DND-41 (cell line): ENCODE measurements around the gene PIGU.

ENCODE experiments used
- ATAC-seq: fragments of 200-7000 bp; cut with Tn5 transposase; 3 replicates; pipeline ENCODE4 v1.9.1; 2021; ENCODE audit warnings: low read depth; ENCODE audit not compliant: insufficient read depth
- DNase-seq: peaks from one replicate; pipeline ENCODE4 v3.0.0-alpha.2; 2020
- H2AFZ ChIP-seq: 2 replicates; pipeline ENCODE4 v1.6.0; 2012; ENCODE audit warnings: low read depth, low read length
- H3K27ac ChIP-seq: 2 replicates; pipeline ENCODE4 v1.5.1; 2012; ENCODE audit warnings: low read length, inconsistent platforms
- H3K27me3 ChIP-seq: fragments of 200-600 bp; sonication (generic); 2 replicates; pipeline ENCODE4 v1.6.0; 2012; ENCODE audit warnings: low read length, mild to moderate bottlenecking, inconsistent platforms; ENCODE audit not compliant: insufficient read depth, poor library complexity
- H3K36me3 ChIP-seq: 2 replicates; pipeline ENCODE4 v1.5.1; 2012; ENCODE audit warnings: low read length, inconsistent platforms; ENCODE audit not compliant: insufficient read depth
- H3K4me1 ChIP-seq: 2 replicates; pipeline ENCODE4 v1.5.1; 2012; ENCODE audit warnings: mild to moderate bottlenecking, low read length; ENCODE audit not compliant: insufficient read depth
- H3K4me2 ChIP-seq: 2 replicates; pipeline ENCODE4 v1.6.0; 2012; ENCODE audit warnings: mild to moderate bottlenecking, moderate library complexity, low read length, inconsistent platforms; ENCODE audit not compliant: insufficient read depth
- H3K4me3 ChIP-seq, 2 experiments: fragments of 200-600 bp in 1 of 2; shearing (Covaris generic) in 1 of 2; 2 replicates each; pipeline ENCODE4 v1.5.1; 2012 to 2016; ENCODE audit warnings: inconsistent platforms in 2 of 2, low read length in 2 of 2, mild to moderate bottlenecking in 2 of 2, low read depth in 1 of 2, moderate library complexity in 1 of 2
- H3K79me2 ChIP-seq: 2 replicates; pipeline ENCODE4 v1.6.0; 2012; ENCODE audit warnings: low read length, inconsistent platforms; ENCODE audit not compliant: insufficient read depth
- H3K9ac ChIP-seq: 2 replicates; pipeline ENCODE4 v1.6.0; 2012; ENCODE audit warnings: low read depth, mild to moderate bottlenecking, inconsistent platforms, low read length, moderate library complexity
- H3K9me3 ChIP-seq: 2 replicates; pipeline ENCODE4 v1.5.1; 2012; ENCODE audit warnings: low read length, moderate library complexity, mild to moderate bottlenecking, inconsistent platforms; ENCODE audit not compliant: insufficient read depth, severe bottlenecking
- H4K20me1 ChIP-seq: 2 replicates; pipeline ENCODE4 v1.6.0; 2012; ENCODE audit warnings: low read length; ENCODE audit not compliant: insufficient read depth
- CTCF ChIP-seq: IDR thresholded peaks from 2 replicates; pipeline ENCODE4 v1.5.1; 2012; ENCODE audit warnings: borderline replicate concordance, low read length, moderate library complexity, mild to moderate bottlenecking; ENCODE audit not compliant: poor library complexity, severe bottlenecking; ENCODE audit errors: extremely low read depth
- EZH2 ChIP-seq: IDR thresholded peaks from 3 replicates; pipeline ENCODE4 v1.6.1; 2012; ENCODE audit warnings: borderline replicate concordance, low read depth, mild to moderate bottlenecking, moderate library complexity, low read length, inconsistent platforms; ENCODE audit not compliant: severe bottlenecking

PIGU gene

GRCh38 chr20:34567892-34568865 lies 108.7 kb downstream of the PIGU start:
- Histone ChIP-seq H3K4me3 (no peak overlapping the region), H4K20me1 (peaks cover 4% of the 10 kb centered on the region; the same call in 1 of the 2 replicates), H3K79me2 (no peaks in the 10 kb centered on the region), H3K9ac (no peak overlapping the region), H3K36me3 (peaks cover 56% of the 10 kb centered on the region), H3K4me2 (no peak overlapping the region), H3K27me3 (no peaks in the 10 kb centered on the region), H3K9me3 (no peaks in the 10 kb centered on the region), H2AFZ (no peak overlapping the region), H3K27ac (no peak overlapping the region), H3K4me1 (no peaks in the 10 kb centered on the region)
- TF ChIP-seq CTCF (no peak), EZH2 (no peak)
- ATAC-seq = no peak
- no peak for DNase-seq

GRCh38 chr20:34566978-34567891 lies 109.7 kb downstream of the PIGU start:
- Histone ChIP-seq H4K20me1 (peaks cover 4% of the 10 kb centered on the region; the same call in 1 of the 2 replicates), H3K27ac (no peak overlapping the region), H3K9me3 (no peaks in the 10 kb centered on the region), H3K36me3 (peaks cover 60% of the 10 kb centered on the region), H3K4me3 (no peak overlapping the region), H2AFZ (no peak overlapping the region), H3K27me3 (no peaks in the 10 kb centered on the region), H3K79me2 (no peaks in the 10 kb centered on the region), H3K4me2 (no peak overlapping the region), H3K4me1 (no peaks in the 10 kb centered on the region), H3K9ac (no peak overlapping the region)
- no peak for DNase-seq
- no peak for TF ChIP-seq EZH2
- no peak for TF ChIP-seq CTCF
- ATAC-seq = no peak

- Histone ChIP-seq H3K79me2 (no peaks in the 10 kb centered on the region), H2AFZ (no peak overlapping the region), H3K9ac (no peak overlapping the region), H3K9me3 (no peaks in the 10 kb centered on the region), H3K27me3 (no peaks in the 10 kb centered on the region), H3K4me3 (no peak overlapping the region), H3K27ac (no peak overlapping the region), H3K4me1 (no peaks in the 10 kb centered on the region), H4K20me1 (peaks cover 4% of the 10 kb centered on the region; the same call in 1 of the 2 replicates), H3K4me2 (no peak overlapping the region), H3K36me3 (peaks cover 70% of the 10 kb centered on the region)
- DNase-seq (no peak), ATAC-seq (no peak)
- no peak for TF ChIP-seq EZH2
- TF ChIP-seq CTCF = no peak
Measured at GRCh38 chr20:34564833-34565232, 112.1 kb downstream of the PIGU start.
